HepG2 (cell line): Measurements from ENCODE around the gene LENEP. TPM values are rescaled to one million over a fixed set of nuclear protein-coding genes. Genes with fewer than 3 reads are reported as not detected.

ENCODE experiments used
- ARNT2 ChIP-seq: sonication (generic); formaldehyde crosslinking; IDR thresholded peaks from 2 replicates; pipeline ENCODE4 v1.8.0; 2022; ENCODE audit warnings: mild to moderate bottlenecking, low read depth, missing genetic modification reagents, moderate library complexity
- ATF7-NPFF ChIP-seq: sonication (generic); formaldehyde crosslinking; IDR thresholded peaks from 2 replicates; pipeline ENCODE4 v1.8.1; 2023; ENCODE audit warnings: mild to moderate bottlenecking, low read depth, missing genetic modification reagents, moderate library complexity
- BHLHE40 ChIP-seq: IDR thresholded peaks from 2 replicates; pipeline ENCODE4 v1.6.1; 2011; ENCODE audit warnings: low read length, improper control_type of control experiment
- HDAC2 ChIP-seq: sonication (generic); formaldehyde crosslinking; IDR thresholded peaks from 2 replicates; pipeline ENCODE4 v1.4.0; 2020; ENCODE audit warnings: missing genetic modification reagents
- NFKB2 ChIP-seq: sonication (generic); formaldehyde crosslinking; IDR thresholded peaks from 2 replicates; pipeline ENCODE4 v1.4.0; 2020; ENCODE audit warnings: missing genetic modification reagents, borderline replicate concordance
- TCF7 ChIP-seq: sonication (generic); IDR thresholded peaks from 2 replicates; pipeline ENCODE4 v1.6.1; 2016; ENCODE audit warnings: antibody characterized with exemption, low read depth
- ZBTB38 ChIP-seq: sonication (generic); formaldehyde crosslinking; IDR thresholded peaks from 2 replicates; pipeline ENCODE4 v1.5.1; 2020; ENCODE audit warnings: mild to moderate bottlenecking, missing genetic modification reagents
- ZMAT3 ChIP-seq: sonication (generic); formaldehyde crosslinking; conservative IDR thresholded peaks from 2 replicates; pipeline ENCODE4 v1.7.0; 2021; ENCODE audit warnings: missing genetic modification reagents
- ZNF225 ChIP-seq: sonication (generic); formaldehyde crosslinking; IDR thresholded peaks from 2 replicates; pipeline ENCODE4 v1.4.0; 2020; ENCODE audit warnings: mild to moderate bottlenecking, missing genetic modification reagents
- ZNF605 ChIP-seq: sonication (generic); formaldehyde crosslinking; IDR thresholded peaks from 2 replicates; pipeline ENCODE4 v1.8.0; 2022; ENCODE audit warnings: mild to moderate bottlenecking, missing genetic modification reagents
- ZNF788 ChIP-seq: sonication (generic); formaldehyde crosslinking; IDR thresholded peaks from 2 replicates; pipeline ENCODE4 v1.5.0; 2020; ENCODE audit warnings: mild to moderate bottlenecking, missing genetic modification reagents, borderline replicate concordance
- polyA plus RNA-seq, 8 experiments: library from polyadenylated mRNA; depleted of rRNA in 3 of 8; stranded (reverse) in 7 of 8; unstranded in 1 of 8; fragments of >200 nt; fragmentation: Illumina TruSeq in 4 of 8; extraction: Trizol in 4 of 8; gene quantifications; 2 replicates each; pipeline versions ENCODE4 v1.2.1 to v1.2.3, GENCODE V29; 2011 to 2016; ENCODE audit warnings: low read depth in 4 of 8, missing spikeins in 1 of 8, mixed read lengths in 1 of 8; ENCODE audit not compliant: insufficient read depth in 1 of 8
- total RNA-seq, 5 experiments: library from RNA; depleted of rRNA; stranded (reverse); fragments of >200 nt; fragmentation: Illumina TruSeq; extraction: Trizol; gene quantifications; 2 replicates each; pipeline ENCODE4 v1.2.3, GENCODE V29; 2016; ENCODE audit warnings: low read depth in 1 of 5
- TF ChIP-seq, protein P1 (sequence below): sonication (generic); formaldehyde crosslinking; IDR thresholded peaks from 2 replicates; pipeline ENCODE4 v1.5.0; 2020; ENCODE audit warnings: mild to moderate bottlenecking, missing genetic modification reagents, borderline replicate concordance
- TF ChIP-seq, protein P2 (sequence below), 2 experiments: sonication (generic) in 1 of 2; formaldehyde crosslinking in 1 of 2; IDR thresholded peaks; 2 replicates each; pipeline versions ENCODE4 v1.6.1 to v1.9.0; 2014 to 2022; ENCODE audit warnings: antibody characterized with exemption in 1 of 2, borderline replicate concordance in 1 of 2, inconsistent platforms in 1 of 2, low read depth in 1 of 2, missing genetic modification reagents in 1 of 2
- TF ChIP-seq, protein P3 (sequence below): sonication (generic); formaldehyde crosslinking; IDR thresholded peaks from 2 replicates; pipeline ENCODE4 v1.4.0; 2020; ENCODE audit warnings: missing genetic modification reagents; ENCODE audit errors: not compliant biosample characterization
- TF ChIP-seq, protein P4 (sequence below): fragments of 450-650 bp; IDR thresholded peaks from 2 replicates; pipeline ENCODE4 v1.6.1; 2016

Gene LENEP
- total and polyA plus RNA-seq, 2 of the 13 experiments (the other 11 are each of a cell fraction or from before 2014, with no cell fraction given): 0.29 TPM; not detected in 1

DNA sequence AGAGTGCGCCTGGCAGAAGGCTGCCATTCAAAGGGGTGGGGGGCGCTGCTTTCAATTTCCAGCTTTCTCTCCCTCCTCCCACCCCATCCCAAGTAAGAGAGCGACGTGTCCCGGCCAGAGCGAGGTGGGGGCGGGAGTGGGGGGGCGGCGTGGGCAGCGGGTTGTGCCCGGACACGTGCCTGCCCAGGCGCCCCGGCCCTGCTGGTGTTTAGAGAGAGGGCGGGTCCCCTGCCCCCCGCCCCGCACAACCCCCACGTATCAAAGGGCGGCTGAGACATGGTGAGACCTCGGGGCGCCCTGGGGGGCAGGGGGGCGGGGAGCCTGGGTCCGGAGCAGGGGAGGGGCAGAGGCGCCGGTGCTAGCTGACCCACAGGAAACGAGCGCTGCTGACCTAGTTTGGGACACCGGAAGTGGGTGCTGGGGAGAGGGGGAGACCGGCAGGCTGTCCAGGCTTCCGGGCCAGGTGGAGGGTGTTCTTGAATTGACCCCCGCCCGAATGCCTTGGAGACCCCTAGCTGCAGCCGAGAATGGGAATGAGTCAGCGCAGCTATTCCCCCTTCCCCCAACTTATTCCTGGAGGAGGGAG lies 10.5 kb downstream of the LENEP start (continued):
- TF ChIP-seq, protein P1, sequence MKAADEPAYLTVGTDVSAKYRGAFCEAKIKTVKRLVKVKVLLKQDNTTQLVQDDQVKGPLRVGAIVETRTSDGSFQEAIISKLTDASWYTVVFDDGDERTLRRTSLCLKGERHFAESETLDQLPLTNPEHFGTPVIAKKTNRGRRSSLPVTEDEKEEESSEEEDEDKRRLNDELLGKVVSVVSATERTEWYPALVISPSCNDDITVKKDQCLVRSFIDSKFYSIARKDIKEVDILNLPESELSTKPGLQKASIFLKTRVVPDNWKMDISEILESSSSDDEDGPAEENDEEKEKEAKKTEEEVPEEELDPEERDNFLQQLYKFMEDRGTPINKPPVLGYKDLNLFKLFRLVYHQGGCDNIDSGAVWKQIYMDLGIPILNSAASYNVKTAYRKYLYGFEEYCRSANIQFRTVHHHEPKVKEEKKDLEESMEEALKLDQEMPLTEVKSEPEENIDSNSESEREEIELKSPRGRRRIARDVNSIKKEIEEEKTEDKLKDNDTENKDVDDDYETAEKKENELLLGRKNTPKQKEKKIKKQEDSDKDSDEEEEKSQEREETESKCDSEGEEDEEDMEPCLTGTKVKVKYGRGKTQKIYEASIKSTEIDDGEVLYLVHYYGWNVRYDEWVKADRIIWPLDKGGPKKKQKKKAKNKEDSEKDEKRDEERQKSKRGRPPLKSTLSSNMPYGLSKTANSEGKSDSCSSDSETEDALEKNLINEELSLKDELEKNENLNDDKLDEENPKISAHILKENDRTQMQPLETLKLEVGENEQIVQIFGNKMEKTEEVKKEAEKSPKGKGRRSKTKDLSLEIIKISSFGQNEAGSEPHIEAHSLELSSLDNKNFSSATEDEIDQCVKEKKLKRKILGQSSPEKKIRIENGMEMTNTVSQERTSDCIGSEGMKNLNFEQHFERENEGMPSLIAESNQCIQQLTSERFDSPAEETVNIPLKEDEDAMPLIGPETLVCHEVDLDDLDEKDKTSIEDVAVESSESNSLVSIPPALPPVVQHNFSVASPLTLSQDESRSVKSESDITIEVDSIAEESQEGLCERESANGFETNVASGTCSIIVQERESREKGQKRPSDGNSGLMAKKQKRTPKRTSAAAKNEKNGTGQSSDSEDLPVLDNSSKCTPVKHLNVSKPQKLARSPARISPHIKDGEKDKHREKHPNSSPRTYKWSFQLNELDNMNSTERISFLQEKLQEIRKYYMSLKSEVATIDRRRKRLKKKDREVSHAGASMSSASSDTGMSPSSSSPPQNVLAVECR (CRISPR knock-in tag): peak; percentile 52
- TF ChIP-seq ZNF788 (CRISPR knock-in tag): 0 out of 2 replicates have a peak, but pooled peaks have one; percentile 26
- TF ChIP-seq ZNF605: 0 out of 2 replicates have a peak, but pooled peaks have one; percentile 13
- no peak for TF ChIP-seq ZNF225 (CRISPR knock-in tag)
- TF ChIP-seq, protein P2, sequence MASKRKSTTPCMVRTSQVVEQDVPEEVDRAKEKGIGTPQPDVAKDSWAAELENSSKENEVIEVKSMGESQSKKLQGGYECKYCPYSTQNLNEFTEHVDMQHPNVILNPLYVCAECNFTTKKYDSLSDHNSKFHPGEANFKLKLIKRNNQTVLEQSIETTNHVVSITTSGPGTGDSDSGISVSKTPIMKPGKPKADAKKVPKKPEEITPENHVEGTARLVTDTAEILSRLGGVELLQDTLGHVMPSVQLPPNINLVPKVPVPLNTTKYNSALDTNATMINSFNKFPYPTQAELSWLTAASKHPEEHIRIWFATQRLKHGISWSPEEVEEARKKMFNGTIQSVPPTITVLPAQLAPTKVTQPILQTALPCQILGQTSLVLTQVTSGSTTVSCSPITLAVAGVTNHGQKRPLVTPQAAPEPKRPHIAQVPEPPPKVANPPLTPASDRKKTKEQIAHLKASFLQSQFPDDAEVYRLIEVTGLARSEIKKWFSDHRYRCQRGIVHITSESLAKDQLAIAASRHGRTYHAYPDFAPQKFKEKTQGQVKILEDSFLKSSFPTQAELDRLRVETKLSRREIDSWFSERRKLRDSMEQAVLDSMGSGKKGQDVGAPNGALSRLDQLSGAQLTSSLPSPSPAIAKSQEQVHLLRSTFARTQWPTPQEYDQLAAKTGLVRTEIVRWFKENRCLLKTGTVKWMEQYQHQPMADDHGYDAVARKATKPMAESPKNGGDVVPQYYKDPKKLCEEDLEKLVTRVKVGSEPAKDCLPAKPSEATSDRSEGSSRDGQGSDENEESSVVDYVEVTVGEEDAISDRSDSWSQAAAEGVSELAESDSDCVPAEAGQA (IDR thresholded peaks at IDR 0.05; ENCODE audit: low read depth): no peak
- TF ChIP-seq, protein P2 (CRISPR knock-in tag; IDR thresholded peaks at IDR 0.05; ENCODE audit: borderline replicate concordance): no peak
- TF ChIP-seq TCF7: peak; percentile 58; the same call in 1 of the 2 replicates
- TF ChIP-seq NFKB2: no peak
- TF ChIP-seq BHLHE40: peak; percentile 49; the same call in 1 of the 2 replicates
- TF ChIP-seq, protein P3, sequence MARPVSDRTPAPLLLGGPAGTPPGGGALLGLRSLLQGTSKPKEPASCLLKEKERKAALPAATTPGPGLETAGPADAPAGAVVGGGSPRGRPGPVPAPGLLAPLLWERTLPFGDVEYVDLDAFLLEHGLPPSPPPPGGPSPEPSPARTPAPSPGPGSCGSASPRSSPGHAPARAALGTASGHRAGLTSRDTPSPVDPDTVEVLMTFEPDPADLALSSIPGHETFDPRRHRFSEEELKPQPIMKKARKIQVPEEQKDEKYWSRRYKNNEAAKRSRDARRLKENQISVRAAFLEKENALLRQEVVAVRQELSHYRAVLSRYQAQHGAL: no peak
- TF ChIP-seq HDAC2 (CRISPR knock-in tag): peak; percentile 17; the same call in 1 of the 2 replicates
- TF ChIP-seq, protein P4, sequence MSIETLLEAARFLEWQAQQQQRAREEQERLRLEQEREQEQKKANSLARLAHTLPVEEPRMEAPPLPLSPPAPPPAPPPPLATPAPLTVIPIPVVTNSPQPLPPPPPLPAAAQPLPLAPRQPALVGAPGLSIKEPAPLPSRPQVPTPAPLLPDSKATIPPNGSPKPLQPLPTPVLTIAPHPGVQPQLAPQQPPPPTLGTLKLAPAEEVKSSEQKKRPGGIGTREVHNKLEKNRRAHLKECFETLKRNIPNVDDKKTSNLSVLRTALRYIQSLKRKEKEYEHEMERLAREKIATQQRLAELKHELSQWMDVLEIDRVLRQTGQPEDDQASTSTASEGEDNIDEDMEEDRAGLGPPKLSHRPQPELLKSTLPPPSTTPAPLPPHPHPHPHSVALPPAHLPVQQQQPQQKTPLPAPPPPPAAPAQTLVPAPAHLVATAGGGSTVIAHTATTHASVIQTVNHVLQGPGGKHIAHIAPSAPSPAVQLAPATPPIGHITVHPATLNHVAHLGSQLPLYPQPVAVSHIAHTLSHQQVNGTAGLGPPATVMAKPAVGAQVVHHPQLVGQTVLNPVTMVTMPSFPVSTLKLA: peak; percentile 17; the same call in 1 of the 2 replicates
- TF ChIP-seq ZBTB38: 0 out of 2 replicates have a peak, but pooled peaks have one; percentile 26
- 0 out of 2 replicates have a peak, but pooled peaks have one; percentile 29 for TF ChIP-seq ZMAT3 (CRISPR knock-in tag)
- TF ChIP-seq ATF7-NPFF: peak; percentile 53; the same call in 1 of the 2 replicates
- peak; percentile 70; the same call in 1 of the 2 replicates for TF ChIP-seq ARNT2 (CRISPR knock-in tag)
